Adrenal gland (tissue), 5 donors: ENCODE measurements around the gene TAL1.

Experiments used
- CTCF ChIP-seq, 6 experiments: fragments of 450-650 bp in 4 of 6; fragments of 200-600 bp in 2 of 6; sonication (generic) in 1 of 6; IDR thresholded peaks; 1 replicate in 5 of 6; 2 replicates in 1 of 6; pipeline versions ENCODE4 v1.5.1 to v1.8.0; 2016 to 2021; ENCODE audit warnings: antibody characterized with exemption in 6 of 6, mild to moderate bottlenecking in 2 of 6, moderate library complexity in 1 of 6
- POLR2A ChIP-seq, 2 donors: fragments of 450-650 bp; IDR thresholded peaks; one replicate each; pipeline ENCODE4 v1.6.1; 2017; ENCODE audit warnings: antibody characterized with exemption in 2 of 2, mild to moderate bottlenecking in 2 of 2, moderate library complexity in 1 of 2
- donor health status: DM: no; HTN: no; CAD: no.

GRCh38 chr1:47184822-47185677, 47.0 kb downstream of the TAL1 start:
- TF ChIP-seq CTCF (IDR thresholded peaks at IDR 0.05) (no peak), POLR2A (IDR thresholded peaks at IDR 0.05) (no peak)
